ENCODE results near the gene PDE8A. TPM values are rescaled to one million over a fixed set of nuclear protein-coding genes. Genes with fewer than 3 reads are reported as not detected.

Gene PDE8A
- total RNA-seq, 1 donor from 2014 or later = 8.6 TPM

- no peaks in the 10 kb centered on the region for H3K4me1 Mint-ChIP-seq
- no peak overlapping the region for H3K27ac Mint-ChIP-seq (ENCODE audit: unreplicated experiment)
- no peaks in the 10 kb centered on the region for H3K9me3 Mint-ChIP-seq
- no peaks in the 10 kb centered on the region for H3K27me3 Mint-ChIP-seq (ENCODE audit: low read depth)
- no peak overlapping the region for H3K4me3 Mint-ChIP-seq
- DNase-seq (ENCODE audit: low read depth, low spot score) = no peak
- no peaks in the 10 kb centered on the region for H3K36me3 Mint-ChIP-seq (ENCODE audit: low read depth)
- TF ChIP-seq CTCF (conservative IDR thresholded peaks at IDR 0.05) = no peak
These were observed 22.1 kb downstream of the PDE8A start for GRCh38 chr15:85003593-85004312.

- H3K27ac Mint-ChIP-seq (ENCODE audit: unreplicated experiment) = no peak overlapping the region
- H3K27me3 Mint-ChIP-seq (ENCODE audit: low read depth) = no peaks in the 10 kb centered on the region
- DNase-seq (ENCODE audit: low read depth, low spot score) = no peak
- no peaks in the 10 kb centered on the region for H3K9me3 Mint-ChIP-seq
- H3K36me3 Mint-ChIP-seq (ENCODE audit: low read depth) = no peaks in the 10 kb centered on the region
- no peaks in the 10 kb centered on the region for H3K4me1 Mint-ChIP-seq
- H3K4me3 Mint-ChIP-seq = no peak overlapping the region
- no peak for TF ChIP-seq CTCF (conservative IDR thresholded peaks at IDR 0.05)
These were observed 22.9 kb downstream of the PDE8A start for GRCh38 chr15:85004550-85004949.

- H3K4me1 Mint-ChIP-seq = no peaks in the 10 kb centered on the region
- H3K27me3 Mint-ChIP-seq (ENCODE audit: low read depth) = no peaks in the 10 kb centered on the region
- H3K4me3 Mint-ChIP-seq = no peak overlapping the region
- DNase-seq (ENCODE audit: low read depth, low spot score) = no peak
- H3K27ac Mint-ChIP-seq (ENCODE audit: unreplicated experiment) = no peak overlapping the region
- TF ChIP-seq CTCF (conservative IDR thresholded peaks at IDR 0.05) = peak; percentile 36
- no peaks in the 10 kb centered on the region for H3K9me3 Mint-ChIP-seq
- no peaks in the 10 kb centered on the region for H3K36me3 Mint-ChIP-seq (ENCODE audit: low read depth)
These were observed 23.7 kb downstream of the PDE8A start for GRCh38 chr15:85005319-85005718.

- DNase-seq (ENCODE audit: low read depth, low spot score) = no peak
- Mint-ChIP-seq H3K36me3 (ENCODE audit: low read depth) (no peaks in the 10 kb centered on the region), H3K27me3 (ENCODE audit: low read depth) (no peaks in the 10 kb centered on the region), H3K27ac (ENCODE audit: unreplicated experiment) (no peak overlapping the region), H3K9me3 (no peaks in the 10 kb centered on the region), H3K4me3 (no peak overlapping the region), H3K4me1 (no peaks in the 10 kb centered on the region)
- peak; percentile 5 for TF ChIP-seq CTCF (conservative IDR thresholded peaks at IDR 0.05)
These were observed 24.1 kb downstream of the PDE8A start for GRCh38 chr15:85005746-85006145.

- Mint-ChIP-seq H3K27me3 (ENCODE audit: low read depth) (no peaks in the 10 kb centered on the region), H3K36me3 (ENCODE audit: low read depth) (no peaks in the 10 kb centered on the region), H3K4me1 (no peaks in the 10 kb centered on the region), H3K4me3 (no peak overlapping the region), H3K9me3 (no peaks in the 10 kb centered on the region), H3K27ac (ENCODE audit: unreplicated experiment) (no peak overlapping the region)
- no peak for DNase-seq (ENCODE audit: low read depth, low spot score)
- TF ChIP-seq CTCF (conservative IDR thresholded peaks at IDR 0.05) = no peak
These were observed 24.5 kb downstream of the PDE8A start for GRCh38 chr15:85006201-85006600.
